ENCODE data around the gene HSD17B4. TPM values are rescaled to one million over a fixed set of nuclear protein-coding genes. Genes with fewer than 3 reads are reported as not detected.

The HSD17B4 gene
- total and polyA plus RNA-seq, 9 of the 15 experiments (the other 6 are each of a cell fraction or from before 2014, with no cell fraction given) = 50.6 to 187 (median 94.6) TPM

- no peak for TF ChIP-seq ZNF318 (IDR thresholded peaks at IDR 0.05; ENCODE audit: borderline replicate concordance in 1 of 2, low read depth in 1 of 2)
- TF ChIP-seq CHCHD3 (CRISPR knock-in tag; IDR thresholded peaks at IDR 0.05) = no peak
- no peak for TF ChIP-seq MLLT1 (IDR thresholded peaks at IDR 0.05)
- no peak for TF ChIP-seq ZNF280B (CRISPR knock-in tag; IDR thresholded peaks at IDR 0.05)
- TF ChIP-seq ZNF23 (CRISPR knock-in tag; IDR thresholded peaks at IDR 0.05) = no peak
- no peak for TF ChIP-seq YY1 (IDR thresholded peaks at IDR 0.05; ENCODE audit: borderline replicate concordance in 1 of 3, control insufficient read depth in 1 of 3, extremely low read depth in 1 of 3, insufficient read depth in 3 of 3, insufficient read length in 1 of 3, insufficient replicate concordance in 2 of 3, low read depth in 1 of 3, low read length in 2 of 3)
- no peak for TF ChIP-seq ESRRB (CRISPR knock-in tag; IDR thresholded peaks at IDR 0.05; ENCODE audit: borderline replicate concordance)
- no peak for TF ChIP-seq FIP1L1 (IDR thresholded peaks at IDR 0.05; ENCODE audit: low read depth, low read length, poor library complexity, severe bottlenecking)
- no peak for TF ChIP-seq ESRRA (IDR thresholded peaks at IDR 0.05; ENCODE audit: borderline replicate concordance, low read depth)
- TF ChIP-seq MCM5 (IDR thresholded peaks at IDR 0.05; ENCODE audit: low read depth) = no peak
These were observed 6.8 kb upstream of the HSD17B4 start (continued) for GRCh38 chr5:119445544-119445943.
